Duodenal mucosa (tissue), 2 donors: Measurements from ENCODE around the gene CSTB.

Experiments used
- H3K27ac ChIP-seq: one replicate; pipeline ENCODE4 v1.7.0; 2013; ENCODE audit warnings: low read depth, low read length
- H3K27me3 ChIP-seq, 2 donors: one replicate each; pipeline ENCODE4 v1.7.0; 2013; ENCODE audit warnings: low read length in 2 of 2, control low read depth in 1 of 2; ENCODE audit not compliant: insufficient read depth in 2 of 2, control insufficient read depth in 1 of 2
- H3K36me3 ChIP-seq, 2 donors: one replicate each; pipeline ENCODE4 v1.7.0; 2013; ENCODE audit warnings: low read length in 2 of 2, control low read depth in 1 of 2; ENCODE audit not compliant: insufficient read depth in 2 of 2, control insufficient read depth in 1 of 2
- H3K4me1 ChIP-seq, 2 donors: one replicate each; pipeline ENCODE4 v1.7.0; 2013; ENCODE audit warnings: low read length in 2 of 2, control low read depth in 1 of 2; ENCODE audit not compliant: insufficient read depth in 2 of 2, control insufficient read depth in 1 of 2
- H3K4me3 ChIP-seq, 2 donors: one replicate each; pipeline ENCODE4 v1.7.0; 2013; ENCODE audit warnings: low read length in 2 of 2, low read depth in 1 of 2
- H3K9ac ChIP-seq, 2 donors: one replicate each; pipeline ENCODE4 v1.7.0; 2013; ENCODE audit warnings: low read length in 2 of 2, low read depth in 1 of 2
- H3K9me3 ChIP-seq, 2 donors: one replicate each; pipeline ENCODE4 v1.7.0; 2013; ENCODE audit warnings: low read length in 2 of 2, control low read depth in 1 of 2; ENCODE audit not compliant: control insufficient read depth in 1 of 2

The CSTB gene

GRCh38 chr21:43779660-43780059 is 3.6 kb upstream of the CSTB start:
- H3K9me3 ChIP-seq = no peaks in the 10 kb centered on the region
- peaks cover 7 to 17% of the 10 kb centered on the region in 2 donors for H3K4me1 ChIP-seq
- no peak overlapping the region for H3K27ac ChIP-seq
- no peaks in the 10 kb centered on the region for H3K36me3 ChIP-seq
- no peak overlapping the region for H3K4me3 ChIP-seq
- H3K27me3 ChIP-seq = no peaks in the 10 kb centered on the region
- H3K9ac ChIP-seq = no peak overlapping the region

- no peak overlapping the region for H3K27ac ChIP-seq
Observed at GRCh38 chr21:43778469-43779335, 2.6 kb upstream of the CSTB start.

GRCh38 chr21:43777953-43778352 is 1.8 kb upstream of the CSTB start:
- Histone ChIP-seq H3K9me3 (no peaks in the 10 kb centered on the region), H3K4me1 (peaks cover 7 to 23% of the 10 kb centered on the region in 2 donors), H3K27me3 (no peaks in the 10 kb centered on the region), H3K4me3 (no peak overlapping the region), H3K36me3 (peaks cover 7 to 15% of the 10 kb centered on the region in 2 donors), H3K9ac (no peak overlapping the region), H3K27ac (no peak overlapping the region)

More at GRCh38 chr21:43778469-43779335, 2.6 kb upstream of the CSTB start:
- no peak overlapping the region for H3K9ac ChIP-seq
- H3K27me3 ChIP-seq = no peaks in the 10 kb centered on the region
- H3K9me3 ChIP-seq = no peaks in the 10 kb centered on the region
- peaks cover under 1 to 8% of the 10 kb centered on the region in 2 donors for H3K36me3 ChIP-seq
- peaks cover 7 to 23% of the 10 kb centered on the region in 2 donors for H3K4me1 ChIP-seq
- H3K4me3 ChIP-seq = no peak overlapping the region

GRCh38 chr21:43775190-43775589 is 918 bp downstream of the CSTB start:
- H3K27ac ChIP-seq = no peak overlapping the region
- H3K9me3 ChIP-seq = no peaks in the 10 kb centered on the region
- peak overlapping the region; percentile 65 to 75 for H3K9ac ChIP-seq
- H3K36me3 ChIP-seq = peaks cover 7 to 15% of the 10 kb centered on the region in 2 donors
- no peaks in the 10 kb centered on the region for H3K27me3 ChIP-seq
- peak overlapping the region; percentile 81 to 86 for H3K4me3 ChIP-seq
- peaks cover 7 to 20% of the 10 kb centered on the region in 2 donors for H3K4me1 ChIP-seq

GRCh38 chr21:43774163-43774562 is 1.9 kb downstream of the CSTB start:
- Histone ChIP-seq H3K9me3 (no peaks in the 10 kb centered on the region), H3K9ac (no peak overlapping the region), H3K27ac (no peak overlapping the region), H3K4me1 (peaks cover 7 to 20% of the 10 kb centered on the region in 2 donors), H3K4me3 (no peak overlapping the region), H3K36me3 (peaks cover 7 to 15% of the 10 kb centered on the region in 2 donors), H3K27me3 (no peaks in the 10 kb centered on the region)

DNA sequence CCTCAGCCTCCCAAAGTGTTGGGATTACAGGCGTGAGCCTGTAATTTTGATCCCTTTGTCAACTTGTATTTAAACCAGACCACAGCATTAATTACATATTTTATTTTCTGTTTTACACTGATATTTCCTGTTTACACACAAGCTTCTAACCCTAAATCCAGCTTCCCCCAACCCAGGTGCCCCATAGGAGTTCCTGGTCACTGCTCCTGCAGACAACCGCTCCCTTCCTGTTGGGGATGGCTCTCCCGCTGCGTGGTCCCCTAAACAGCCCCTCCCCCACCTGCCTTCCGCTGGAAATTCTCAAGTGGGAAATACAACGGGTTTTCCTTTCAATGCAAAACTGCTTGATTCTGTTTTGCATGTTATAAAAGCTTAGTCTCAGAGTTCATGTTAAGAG is 3.7 kb downstream of the CSTB start:
- no peak overlapping the region for H3K4me3 ChIP-seq
- H3K9ac ChIP-seq = no peak overlapping the region
- H3K36me3 ChIP-seq = peaks cover 7 to 15% of the 10 kb centered on the region in 2 donors
- peaks cover 19 to 27% of the 10 kb centered on the region in 2 donors for H3K4me1 ChIP-seq
- H3K9me3 ChIP-seq = no peaks in the 10 kb centered on the region
- H3K27me3 ChIP-seq = no peaks in the 10 kb centered on the region
- no peak overlapping the region for H3K27ac ChIP-seq

GRCh38 chr21:43771698-43772424 is 4.2 kb downstream of the CSTB start:
- Histone ChIP-seq H3K27ac (no peak overlapping the region), H3K36me3 (peaks cover 7 to 15% of the 10 kb centered on the region in 2 donors), H3K4me1 (peaks cover 22 to 33% of the 10 kb centered on the region in 2 donors), H3K9ac (no peak overlapping the region), H3K27me3 (no peaks in the 10 kb centered on the region), H3K4me3 (no peak overlapping the region), H3K9me3 (no peaks in the 10 kb centered on the region)

DNA sequence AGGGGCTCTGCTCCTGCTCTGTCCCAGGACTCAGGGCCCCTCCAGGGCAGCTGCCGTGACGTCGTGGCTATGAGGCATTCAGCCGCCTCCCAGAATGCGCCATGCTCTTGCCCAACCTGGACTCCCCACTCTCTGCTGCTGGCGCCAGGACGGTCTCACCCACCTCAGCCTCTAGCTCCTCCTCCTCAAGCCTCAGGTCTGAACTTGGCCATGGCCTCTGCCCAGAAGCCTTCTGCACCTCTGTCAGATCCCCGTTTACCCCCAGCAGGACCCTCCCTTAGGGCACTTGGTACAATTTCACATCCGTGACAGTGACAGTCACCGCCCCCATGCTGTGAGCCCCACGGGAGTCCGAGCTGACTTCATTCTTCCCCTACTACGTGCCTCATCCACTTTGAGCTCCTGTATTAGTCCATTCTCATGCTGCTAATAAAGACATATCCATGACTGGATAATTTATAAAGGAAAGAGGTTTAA is 4.9 kb downstream of the CSTB start:
- Histone ChIP-seq H3K4me1 (peaks cover 22 to 34% of the 10 kb centered on the region in 2 donors), H3K9ac (no peak overlapping the region), H3K27ac (no peak overlapping the region), H3K4me3 (no peak overlapping the region), H3K9me3 (no peaks in the 10 kb centered on the region), H3K36me3 (peaks cover 7 to 15% of the 10 kb centered on the region in 2 donors), H3K27me3 (no peaks in the 10 kb centered on the region)

GRCh38 chr21:43770066-43770655 is 5.9 kb downstream of the CSTB start:
- Histone ChIP-seq H3K4me3 (no peak overlapping the region), H3K4me1 (peaks cover 19 to 30% of the 10 kb centered on the region in 2 donors), H3K27ac (no peak overlapping the region), H3K27me3 (no peaks in the 10 kb centered on the region), H3K9ac (no peak overlapping the region), H3K9me3 (no peaks in the 10 kb centered on the region), H3K36me3 (peaks cover 7 to 15% of the 10 kb centered on the region in 2 donors)
